Endodermal cell (in vitro differentiated cells): ENCODE measurements around the gene FXYD3. TPM values are rescaled to one million over a fixed set of nuclear protein-coding genes. Genes with fewer than 3 reads are reported as not detected.

ENCODE experiments used
- DNase-seq: peaks from one replicate; pipeline ENCODE4 v3.0.0-alpha.2; 2017
- H3K27ac ChIP-seq: 2 replicates; pipeline ENCODE4 v1.5.1; 2013; ENCODE audit warnings: mild to moderate bottlenecking, low read depth, low read length, moderate library complexity
- H3K27me3 ChIP-seq: 2 replicates; pipeline ENCODE4 v1.6.1; 2013; ENCODE audit warnings: mild to moderate bottlenecking, low read length, moderate library complexity; ENCODE audit not compliant: insufficient read depth, control insufficient read depth, poor library complexity, severe bottlenecking
- H3K36me3 ChIP-seq: 2 replicates; pipeline ENCODE4 v1.7.0; 2013; ENCODE audit warnings: mild to moderate bottlenecking, low read length, moderate library complexity; ENCODE audit not compliant: control insufficient read depth, insufficient read depth
- H3K4me1 ChIP-seq: one replicate; pipeline ENCODE4 v1.7.0; 2013; ENCODE audit warnings: low read length; ENCODE audit not compliant: control insufficient read depth, insufficient read depth
- H3K4me3 ChIP-seq: 2 replicates; pipeline ENCODE4 v1.5.1; 2013; ENCODE audit warnings: mild to moderate bottlenecking, low read length, moderate library complexity
- H3K9ac ChIP-seq: 2 replicates; pipeline ENCODE4 v1.6.1; 2013; ENCODE audit warnings: mild to moderate bottlenecking, low read length, moderate library complexity; ENCODE audit not compliant: poor library complexity, severe bottlenecking; ENCODE audit errors: extremely low read depth
- H3K9me3 ChIP-seq: 2 replicates; pipeline ENCODE4 v1.6.1; 2013; ENCODE audit warnings: mild to moderate bottlenecking, low read length, moderate library complexity; ENCODE audit not compliant: control insufficient read depth
- H3K27ac Mint-ChIP-seq: 2 replicates; pipeline ENCODE4 v1.8.0; 2020; ENCODE audit warnings: mixed read lengths
- H3K27me3 Mint-ChIP-seq: 2 replicates; pipeline ENCODE4 v1.8.0; 2021; ENCODE audit warnings: mild to moderate bottlenecking, mixed read lengths; ENCODE audit not compliant: insufficient read depth
- H3K36me3 Mint-ChIP-seq: 2 replicates; pipeline ENCODE4 v1.8.0; 2020; ENCODE audit warnings: low read depth, mixed read lengths
- H3K4me1 Mint-ChIP-seq: 2 replicates; pipeline ENCODE4 v1.8.0; 2020; ENCODE audit warnings: mixed read lengths
- H3K4me3 Mint-ChIP-seq: 2 replicates; pipeline ENCODE4 v1.8.0; 2020; ENCODE audit warnings: mild to moderate bottlenecking, moderate library complexity, mixed read lengths
- H3K9me3 Mint-ChIP-seq: 2 replicates; pipeline ENCODE4 v1.8.0; 2020; ENCODE audit warnings: mild to moderate bottlenecking, mixed read lengths
- WGBS, 2 experiments: methylation state at CpG; one replicate each; pipeline versions ENCODE4 v1.1.5 to v1.1.7; 2013; ENCODE audit warnings: missing lambda C conversion rate in 2 of 2, mixed read lengths in 1 of 2; ENCODE audit not compliant: insufficient coverage in 1 of 2, insufficient read length in 1 of 2; 5-methylcytosine and 5-hydroxymethylcytosine counted together
- total RNA-seq, 2 donors: library from RNA; stranded (reverse); fragmentation: NEBNext Ultra II Directional in 1 of 2; extraction: Animal tissue kit (Norgen Biotek cat#: 25700) in 1 of 2; gene quantifications; 2 replicates in 1 of 2; 3 replicates in 1 of 2; pipeline ENCODE4 v1.2.1, GENCODE V29; 2021
- TF ChIP-seq, protein P1 (sequence below): fragments of 200-600 bp; sonication (generic); conservative IDR thresholded peaks from 2 replicates; pipeline ENCODE4 v1.5.0; 2021; ENCODE audit warnings: antibody characterized with exemption, mild to moderate bottlenecking

The FXYD3 gene
- total RNA-seq, 2 donors from 2014 or later = not detected

DNA sequence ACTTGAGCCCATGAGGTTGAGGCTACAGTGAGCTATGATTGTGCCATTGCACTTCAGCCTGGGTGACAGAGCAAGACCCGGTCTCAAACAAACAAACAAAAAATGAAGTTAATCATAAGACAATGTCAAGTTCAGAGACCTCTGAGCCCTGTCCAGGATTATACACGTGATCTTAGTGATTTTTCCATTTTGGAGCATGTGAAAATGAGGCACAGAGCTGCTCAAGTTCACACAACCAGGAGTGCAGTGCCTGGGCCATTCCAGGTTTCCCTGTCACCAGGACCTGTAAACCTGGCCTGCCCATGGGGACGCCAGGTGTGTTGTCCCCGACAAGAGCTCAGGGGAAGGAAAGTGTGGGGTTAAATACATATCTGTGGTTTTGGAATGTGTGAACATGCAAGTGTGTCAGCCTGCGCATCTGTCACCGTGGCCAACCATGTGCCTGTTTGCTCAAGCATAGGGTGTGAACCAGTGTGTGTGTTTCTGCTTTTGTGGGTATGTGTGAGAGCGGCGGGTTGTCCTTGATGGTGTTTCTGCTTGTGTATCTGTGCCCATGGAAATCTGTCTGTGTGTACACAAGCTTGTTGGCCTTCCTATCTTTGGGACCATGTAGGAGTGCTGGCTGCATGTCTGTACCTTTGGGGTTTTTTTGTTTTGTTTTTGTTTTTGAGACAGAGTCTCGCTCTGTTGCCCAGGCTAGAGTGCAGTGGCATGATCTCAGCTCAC lies 21.5 kb downstream of the FXYD3 start:
- Mint-ChIP-seq H3K4me1 (peaks cover 12% of the 10 kb centered on the region), H3K27ac (no peak overlapping the region), H3K4me3 (no peak overlapping the region), H3K36me3 (no peaks in the 10 kb centered on the region), H3K9me3 (no peaks in the 10 kb centered on the region), H3K27me3 (peaks cover 17% of the 10 kb centered on the region)
- H3K27me3 ChIP-seq = peaks cover 19% of the 10 kb centered on the region
- H3K36me3 ChIP-seq = no peaks in the 10 kb centered on the region
- no peak overlapping the region for H3K27ac ChIP-seq
- TF ChIP-seq, protein P1, sequence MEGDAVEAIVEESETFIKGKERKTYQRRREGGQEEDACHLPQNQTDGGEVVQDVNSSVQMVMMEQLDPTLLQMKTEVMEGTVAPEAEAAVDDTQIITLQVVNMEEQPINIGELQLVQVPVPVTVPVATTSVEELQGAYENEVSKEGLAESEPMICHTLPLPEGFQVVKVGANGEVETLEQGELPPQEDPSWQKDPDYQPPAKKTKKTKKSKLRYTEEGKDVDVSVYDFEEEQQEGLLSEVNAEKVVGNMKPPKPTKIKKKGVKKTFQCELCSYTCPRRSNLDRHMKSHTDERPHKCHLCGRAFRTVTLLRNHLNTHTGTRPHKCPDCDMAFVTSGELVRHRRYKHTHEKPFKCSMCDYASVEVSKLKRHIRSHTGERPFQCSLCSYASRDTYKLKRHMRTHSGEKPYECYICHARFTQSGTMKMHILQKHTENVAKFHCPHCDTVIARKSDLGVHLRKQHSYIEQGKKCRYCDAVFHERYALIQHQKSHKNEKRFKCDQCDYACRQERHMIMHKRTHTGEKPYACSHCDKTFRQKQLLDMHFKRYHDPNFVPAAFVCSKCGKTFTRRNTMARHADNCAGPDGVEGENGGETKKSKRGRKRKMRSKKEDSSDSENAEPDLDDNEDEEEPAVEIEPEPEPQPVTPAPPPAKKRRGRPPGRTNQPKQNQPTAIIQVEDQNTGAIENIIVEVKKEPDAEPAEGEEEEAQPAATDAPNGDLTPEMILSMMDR = no peak
- H3K4me1 ChIP-seq = no peaks in the 10 kb centered on the region
- no peaks in the 10 kb centered on the region for H3K9me3 ChIP-seq
- WGBS, 2 experiments = 90 to 91% methylated on average over 3 to 9 of the region's 9 CpGs
- H3K4me3 ChIP-seq = no peak overlapping the region
- DNase-seq = no peak
- H3K9ac ChIP-seq = no peak overlapping the region

DNA sequence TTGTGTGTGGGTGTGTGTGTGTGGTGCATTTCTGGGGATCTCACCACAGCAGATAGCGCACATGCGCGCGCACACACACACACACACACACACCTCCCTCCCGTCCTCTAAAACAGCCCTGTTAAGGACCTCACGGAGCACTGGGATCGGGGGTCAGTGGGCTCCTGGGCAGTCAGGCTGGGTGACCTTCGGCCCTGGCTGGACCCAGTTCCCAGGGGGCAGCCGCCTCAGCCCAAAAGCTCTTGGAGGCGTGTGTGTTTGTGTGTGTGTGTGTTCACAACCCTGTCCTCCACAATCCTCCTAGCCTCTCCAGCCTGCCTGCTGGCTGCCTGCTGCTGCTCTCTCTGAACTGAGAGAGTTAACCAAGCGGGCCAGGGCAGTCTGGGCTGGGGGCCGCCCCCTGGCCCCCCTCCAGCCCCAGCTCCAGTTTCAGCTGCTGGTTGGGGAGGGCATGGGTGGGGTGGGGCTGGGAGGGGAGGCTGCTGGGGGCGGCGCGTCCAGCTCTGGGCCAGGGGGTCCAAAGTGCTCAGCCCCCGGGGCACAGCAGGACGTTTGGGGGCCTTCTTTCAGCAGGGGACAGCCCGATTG lies 22.8 kb downstream of the FXYD3 start, which contains the start of gene FXYD1:
Gene FXYD1, plus strand, starts transcription at position 520 of the 588 bp plus-strand sequence. CDS start 1,256 bp downstream, outside the sequence.
- no peaks in the 10 kb centered on the region for H3K9me3 ChIP-seq
- H3K27me3 ChIP-seq = peaks cover 28% of the 10 kb centered on the region
- 73% methylated on average over 10 of the region's 18 CpGs; no CpG with 5 or more reads in 1 of the 2 experiments for WGBS, 2 experiments
- H3K9me3 Mint-ChIP-seq = no peaks in the 10 kb centered on the region
- H3K27ac Mint-ChIP-seq = no peak within 1 kb of the TSS
- H3K4me3 Mint-ChIP-seq = no peak within 1 kb of the TSS
- no peak within 1 kb of the TSS for H3K4me3 ChIP-seq
- TF ChIP-seq, protein P1 = no peak
- no peaks in the 10 kb centered on the region for H3K4me1 ChIP-seq
- H3K27ac ChIP-seq = peak within 1 kb of the TSS; percentile 80
- H3K4me1 Mint-ChIP-seq = peaks cover 14% of the 10 kb centered on the region
- H3K36me3 Mint-ChIP-seq = no peaks in the 10 kb centered on the region
- DNase-seq = no peak
- peaks cover 21% of the 10 kb centered on the region for H3K27me3 Mint-ChIP-seq
- no peaks in the 10 kb centered on the region for H3K36me3 ChIP-seq
- H3K9ac ChIP-seq = no peak within 1 kb of the TSS

DNA sequence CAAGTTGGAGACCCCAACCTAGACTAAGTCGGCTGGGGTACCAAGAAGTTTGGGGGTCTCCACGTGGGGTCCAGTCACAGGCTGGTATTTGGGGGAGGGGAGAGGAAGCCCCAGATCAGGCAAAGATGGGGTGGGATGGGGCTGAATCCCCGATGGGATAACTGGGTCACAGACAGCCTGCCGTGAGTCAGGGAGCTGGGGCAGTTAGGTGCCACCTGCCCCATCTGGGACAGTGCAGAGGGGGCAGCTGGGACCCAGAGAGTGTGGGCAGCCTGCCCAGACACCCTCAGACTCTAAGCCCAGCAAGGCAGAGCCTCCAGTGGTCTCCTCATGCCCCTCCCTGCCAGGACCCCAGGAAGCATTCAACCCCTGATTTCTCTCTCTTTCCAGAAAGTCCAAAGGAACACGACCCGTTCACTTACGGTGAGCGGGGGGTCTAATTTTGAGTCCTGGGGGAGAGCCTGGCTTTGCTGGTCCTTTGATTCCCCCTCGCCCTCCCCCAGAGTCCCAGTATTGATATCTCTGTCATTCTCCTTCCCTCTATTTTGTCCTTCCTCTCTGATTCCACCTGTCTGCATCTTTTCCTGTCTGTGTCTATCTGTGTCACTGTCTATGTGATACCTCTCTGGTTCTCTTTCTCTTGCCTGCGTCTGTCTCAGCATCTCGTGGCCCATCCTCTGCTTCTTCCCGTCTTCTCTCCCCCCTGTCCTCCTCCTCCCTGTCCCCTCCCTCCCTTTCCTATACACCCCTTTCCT lies 24.8 kb downstream of the FXYD3 start:
- no peak overlapping the region for H3K27ac ChIP-seq
- no peak overlapping the region for H3K4me3 ChIP-seq
- no peaks in the 10 kb centered on the region for H3K4me1 ChIP-seq
- Mint-ChIP-seq H3K27me3 (peaks cover 39% of the 10 kb centered on the region), H3K36me3 (no peaks in the 10 kb centered on the region), H3K4me3 (no peak overlapping the region), H3K4me1 (peaks cover 11% of the 10 kb centered on the region), H3K9me3 (no peaks in the 10 kb centered on the region), H3K27ac (no peak overlapping the region)
- H3K9ac ChIP-seq = no peak overlapping the region
- DNase-seq = no peak
- no peaks in the 10 kb centered on the region for H3K36me3 ChIP-seq
- peaks cover 48% of the 10 kb centered on the region for H3K27me3 ChIP-seq
- TF ChIP-seq, protein P1 = no peak
- no peaks in the 10 kb centered on the region for H3K9me3 ChIP-seq
- 71 to 83% methylated on average over 7 to 12 of the region's 12 CpGs for WGBS, 2 experiments
